Measurements from ENCODE around the gene BEND5.

Gene BEND5

GRCh38 chr1:48725341-48726046 lies 51.2 kb downstream of the BEND5 start:
- DNase-seq (ENCODE audit: low read depth, low spot score): no peak

GRCh38 chr1:48720929-48721328 lies 55.8 kb downstream of the BEND5 start:
- DNase-seq (ENCODE audit: low read depth, low spot score): no peak

- DNase-seq (ENCODE audit: low read depth, low spot score): no peak
Measured at GRCh38 chr1:48718705-48719104, 58.0 kb downstream of the BEND5 start.

- no peak for DNase-seq (ENCODE audit: low read depth, low spot score)
Measured at GRCh38 chr1:48718116-48718630, 58.5 kb downstream of the BEND5 start.

- DNase-seq (ENCODE audit: low read depth, low spot score): no peak
Measured at GRCh38 chr1:48717082-48717481, 59.6 kb downstream of the BEND5 start.

- no peak for DNase-seq (ENCODE audit: low read depth, low spot score)
Measured at GRCh38 chr1:48715921-48716320, 60.8 kb downstream of the BEND5 start.

GRCh38 chr1:48710915-48711314 lies 65.8 kb downstream of the BEND5 start:
- no peak for DNase-seq (ENCODE audit: low read depth, low spot score)

GRCh38 chr1:48710318-48710717 lies 66.4 kb downstream of the BEND5 start:
- no peak for DNase-seq (ENCODE audit: low read depth, low spot score)

- DNase-seq (ENCODE audit: low read depth, low spot score): no peak
Measured at GRCh38 chr1:48704736-48705135, 72.0 kb downstream of the BEND5 start.

- DNase-seq (ENCODE audit: low read depth, low spot score): no peak
Measured at GRCh38 chr1:48701445-48701844, 75.2 kb downstream of the BEND5 start.

- peak; percentile 9 for DNase-seq (ENCODE audit: low read depth, low spot score)
Measured at GRCh38 chr1:48697066-48697707, 79.5 kb downstream of the BEND5 start.

GRCh38 chr1:48695161-48695560 lies 81.5 kb downstream of the BEND5 start:
- DNase-seq (ENCODE audit: low read depth, low spot score): no peak

GRCh38 chr1:48693674-48694320 lies 82.9 kb downstream of the BEND5 start:
- DNase-seq (ENCODE audit: low read depth, low spot score): no peak

- DNase-seq (ENCODE audit: low read depth, low spot score): no peak
Measured at GRCh38 chr1:48693180-48693579, 83.5 kb downstream of the BEND5 start.

GRCh38 chr1:48692235-48692634 lies 84.5 kb downstream of the BEND5 start:
- DNase-seq (ENCODE audit: low read depth, low spot score): no peak

GRCh38 chr1:48691429-48692001 lies 85.2 kb downstream of the BEND5 start:
- no peak for DNase-seq (ENCODE audit: low read depth, low spot score)

GRCh38 chr1:48688102-48688760 lies 88.5 kb downstream of the BEND5 start:
- DNase-seq (ENCODE audit: low read depth, low spot score): no peak

- no peak for DNase-seq (ENCODE audit: low read depth, low spot score)
Measured at GRCh38 chr1:48687282-48688045, 89.2 kb downstream of the BEND5 start.

GRCh38 chr1:48686159-48686558 lies 90.5 kb downstream of the BEND5 start:
- DNase-seq (ENCODE audit: low read depth, low spot score): no peak

GRCh38 chr1:48684381-48684780 lies 92.3 kb downstream of the BEND5 start:
- DNase-seq (ENCODE audit: low read depth, low spot score): no peak

GRCh38 chr1:48683839-48684238 lies 92.9 kb downstream of the BEND5 start:
- no peak for DNase-seq (ENCODE audit: low read depth, low spot score)

All from activated naive CD8-positive, alpha-beta T cell treated with anti-CD3 and anti-CD28 coated beads, Interleukin-2, amount 50 U/mL, for 16 hours (primary cell).